Liver (tissue), 9 donors: Measurements from ENCODE around the gene AK5. TPM values are rescaled to one million over a fixed set of nuclear protein-coding genes. Genes with fewer than 3 reads are reported as not detected.

Experiments used
- DNase-seq: peaks from one replicate; pipeline ENCODE4 v3.0.0-alpha.2; 2017; ENCODE audit warnings: low spot score
- H3K27ac ChIP-seq, 2 donors: one replicate each; pipeline ENCODE4 v1.7.0; 2013; ENCODE audit warnings: inconsistent platforms in 2 of 2, low read length in 2 of 2, control low read depth in 1 of 2, low read depth in 1 of 2, mild to moderate bottlenecking in 1 of 2
- H3K27me3 ChIP-seq, 4 donors: one replicate each; pipeline versions ENCODE4 v1.6.1 to v1.7.0; 2013; ENCODE audit warnings: low read length in 3 of 4, inconsistent platforms in 1 of 4, mild to moderate bottlenecking in 1 of 4, moderate library complexity in 1 of 4; ENCODE audit not compliant: control insufficient read depth in 4 of 4, insufficient read depth in 4 of 4
- H3K36me3 ChIP-seq, 4 donors: one replicate each; pipeline versions ENCODE4 v1.6.1 to v1.7.0; 2013; ENCODE audit warnings: low read length in 3 of 4, mild to moderate bottlenecking in 3 of 4, low read depth in 1 of 4, moderate library complexity in 1 of 4; ENCODE audit not compliant: control insufficient read depth in 4 of 4, insufficient read depth in 3 of 4
- H3K4me1 ChIP-seq, 4 donors: one replicate each; pipeline versions ENCODE4 v1.6.1 to v1.7.0; 2013; ENCODE audit warnings: low read length in 3 of 4, mild to moderate bottlenecking in 3 of 4, moderate library complexity in 1 of 4; ENCODE audit not compliant: control insufficient read depth in 4 of 4, insufficient read depth in 4 of 4
- H3K4me3 ChIP-seq, 3 donors: one replicate each; pipeline versions ENCODE4 v1.6.1 to v1.7.0; 2013; ENCODE audit warnings: low read length in 3 of 3, control low read depth in 1 of 3, low read depth in 1 of 3, mild to moderate bottlenecking in 1 of 3
- H3K9ac ChIP-seq, 2 donors: one replicate each; pipeline ENCODE4 v1.7.0; 2013; ENCODE audit warnings: low read length in 2 of 2, mild to moderate bottlenecking in 2 of 2, moderate library complexity in 2 of 2, control low read depth in 1 of 2, low read depth in 1 of 2
- H3K9me3 ChIP-seq, 4 donors: one replicate each; pipeline versions ENCODE4 v1.6.1 to v1.7.0; 2013; ENCODE audit warnings: low read length in 3 of 4; ENCODE audit not compliant: control insufficient read depth in 4 of 4
- ATF3 ChIP-seq: IDR thresholded peaks from 2 replicates; pipeline ENCODE4 v1.6.1; 2016; ENCODE audit warnings: antibody characterized with exemption
- EGR1 ChIP-seq, 2 donors: IDR thresholded peaks; 2 replicates each; pipeline ENCODE4 v1.6.1; 2016 to 2018; ENCODE audit warnings: antibody characterized with exemption in 2 of 2, low read depth in 2 of 2
- FOXA1 ChIP-seq: IDR thresholded peaks from 2 replicates; pipeline ENCODE4 v1.6.1; 2016; ENCODE audit warnings: antibody characterized with exemption
- FOXA2 ChIP-seq: IDR thresholded peaks from 2 replicates; pipeline ENCODE4 v1.6.1; 2016; ENCODE audit warnings: antibody characterized with exemption
- GABPA ChIP-seq, 2 donors: IDR thresholded peaks in 1 of 2; conservative IDR thresholded peaks in 1 of 2; 2 replicates each; pipeline ENCODE4 v1.6.1; 2016; ENCODE audit warnings: antibody characterized with exemption in 2 of 2, mild to moderate bottlenecking in 1 of 2, moderate library complexity in 1 of 2
- HNF4A ChIP-seq, 2 donors: conservative IDR thresholded peaks; 2 replicates each; pipeline ENCODE4 v1.6.1; 2016; ENCODE audit warnings: antibody characterized with exemption in 2 of 2, mild to moderate bottlenecking in 2 of 2
- JUND ChIP-seq, 2 donors: IDR thresholded peaks; 2 replicates each; pipeline ENCODE4 v1.6.1; 2016; ENCODE audit warnings: antibody characterized with exemption in 2 of 2
- MAX ChIP-seq: IDR thresholded peaks from 2 replicates; pipeline ENCODE4 v1.6.1; 2016; ENCODE audit warnings: antibody characterized with exemption
- NR2F2 ChIP-seq: IDR thresholded peaks from 2 replicates; pipeline ENCODE4 v1.6.1; 2016; ENCODE audit warnings: antibody characterized with exemption
- RAD21 ChIP-seq, 2 donors: IDR thresholded peaks; 2 replicates each; pipeline ENCODE4 v1.6.1; 2016; ENCODE audit warnings: antibody characterized with exemption in 2 of 2, mild to moderate bottlenecking in 2 of 2
- REST ChIP-seq: IDR thresholded peaks from 2 replicates; pipeline ENCODE4 v1.6.1; 2016; ENCODE audit warnings: antibody characterized with exemption, mild to moderate bottlenecking
- RXRA ChIP-seq, 2 donors: IDR thresholded peaks; 2 replicates each; pipeline ENCODE4 v1.6.1; 2017 to 2018; ENCODE audit warnings: antibody characterized with exemption in 2 of 2, mild to moderate bottlenecking in 1 of 2
- TAF1 ChIP-seq: conservative IDR thresholded peaks from 2 replicates; pipeline ENCODE4 v1.6.1; 2016; ENCODE audit warnings: antibody characterized with exemption, mild to moderate bottlenecking
- WGBS: extraction: QIAGEN DNeasy Blood & Tissue Kit; methylation state at CpG from one replicate; pipeline ENCODE4 v1.1.7; 2013; 5-methylcytosine and 5-hydroxymethylcytosine counted together
- polyA plus RNA-seq, 2 donors: library from polyadenylated mRNA; stranded (reverse) in 1 of 2; unstranded in 1 of 2; fragments of 200-250 nt in 1 of 2; fragments of >200 nt in 1 of 2; fragmentation: Nextera tagmentation in 1 of 2; extraction: Ambion mirVana in 1 of 2; gene quantifications; one replicate each; pipeline versions ENCODE4 v1.2.1 to v1.2.3, GENCODE V29; 2013 to 2015
- total RNA-seq, 2 donors: library from RNA; depleted of rRNA; stranded (reverse); fragments of >200 nt; gene quantifications; one replicate each; pipeline ENCODE4 v1.2.3, GENCODE V29; 2014
- donor health status: healthy.
- donor health status: healthy.
- donor health status: healthy.
- donor health status: healthy.
- donor health status: healthy.

Gene AK5
- total and polyA plus RNA-seq, 4 donors, result 0.12 to 0.33 (median 0.23) TPM

GRCh38 chr1:77373702-77374101 lies 91.9 kb downstream of the AK5 start:
- H3K36me3 ChIP-seq, result no peaks in the 10 kb centered on the region
- no peaks in the 10 kb centered on the region for H3K9me3 ChIP-seq
- H3K27me3 ChIP-seq, result peaks cover 0 to 3% (median 0%) of the 10 kb centered on the region in 4 donors
- H3K27ac ChIP-seq, result no peak overlapping the region
- no peak overlapping the region for H3K9ac ChIP-seq
- WGBS, result 92% methylated on average over 3 of the region's 3 CpGs
- no peak for DNase-seq
- H3K4me1 ChIP-seq, result no peaks in the 10 kb centered on the region
- H3K4me3 ChIP-seq, result no peak overlapping the region
- TF ChIP-seq NR2F2, result no peak
- no peak for TF ChIP-seq MAX
- no peak for TF ChIP-seq TAF1
- TF ChIP-seq RXRA (IDR thresholded peaks at IDR 0.05), result no peak
- TF ChIP-seq REST, result no peak
- TF ChIP-seq HNF4A (conservative IDR thresholded peaks at IDR 0.05), result no peak
- no peak for TF ChIP-seq ATF3
- TF ChIP-seq JUND (IDR thresholded peaks at IDR 0.05), result no peak
- no peak for TF ChIP-seq FOXA2
- no peak for TF ChIP-seq RAD21 (IDR thresholded peaks at IDR 0.05)

GRCh38 chr1:77375541-77375940 lies 93.7 kb downstream of the AK5 start:
- H3K27ac ChIP-seq, result no peak overlapping the region
- 64% methylated on average over 2 of the region's 2 CpGs for WGBS
- DNase-seq, result no peak
- no peak overlapping the region for H3K4me3 ChIP-seq
- no peaks in the 10 kb centered on the region for H3K36me3 ChIP-seq
- no peak for TF ChIP-seq RXRA (IDR thresholded peaks at IDR 0.05)
- TF ChIP-seq MAX, result no peak
- no peak for TF ChIP-seq FOXA1
- TF ChIP-seq EGR1 (IDR thresholded peaks at IDR 0.05; ENCODE audit: low read depth in 2 of 2), result no peak
- TF ChIP-seq REST, result no peak
- TF ChIP-seq GABPA (IDR thresholded peaks at IDR 0.05 in 1 of 2, conservative IDR thresholded peaks at IDR 0.05 in 1 of 2), result no peak
- no peaks in the 10 kb centered on the region for H3K4me1 ChIP-seq
- H3K9ac ChIP-seq, result no peak overlapping the region
- H3K9me3 ChIP-seq, result no peaks in the 10 kb centered on the region
- peaks cover 0 to 3% (median 0%) of the 10 kb centered on the region in 4 donors for H3K27me3 ChIP-seq
